Measurements from ENCODE around the gene SSC4D. TPM values are rescaled to one million over a fixed set of nuclear protein-coding genes. Genes with fewer than 3 reads are reported as not detected.
A peak's percentile ranks its signal among the peaks of the same experiment; 100 is the strongest.
"Not testable (repeated sequence)": the region's sequence is repeated elsewhere in the genome, so short reads cannot be mapped to it uniquely, and the experiment has no call there.

SSC4D gene
- total and polyA plus RNA-seq, 10 donors, result 0.11 to 1.5 (median 0.66) TPM

- peak overlapping the region in 2 of 8 donors; percentile 31 to 48 for H3K27ac ChIP-seq
- H3K36me3 ChIP-seq, result no peaks in the 10 kb centered on the region
- peaks cover 7 to 47% (median 29%) of the 10 kb centered on the region in 6 donors for H3K4me1 ChIP-seq
- H3K9me3 ChIP-seq, result no peaks in the 10 kb centered on the region
- H3K27me3 ChIP-seq (replicated peaks in 1 of 7), result no peaks in the 10 kb centered on the region
- TF ChIP-seq POLR2AphosphoS5 (IDR thresholded peaks at IDR 0.05) (peak; percentile 43 to 81 (median 72)), POLR2A (IDR thresholded peaks at IDR 0.05) (no peak), CTCF (IDR thresholded peaks at IDR 0.05 in 8 of 11, conservative IDR thresholded peaks at IDR 0.05 in 3 of 11) (no peak)
- WGBS, 5 donors, result 74 to 90% (median 82%) methylated on average over 20 to 23 of the region's 23 CpGs
- H3K4me3 ChIP-seq, result no peak overlapping the region
- intact Hi-C loops (cut with DNase I; ENCODE audit: low total_unique reads), result no loop called here
- DNase-seq, result peak; percentile 83
These were observed 9.2 kb downstream of the SSC4D start for GRCh38 chr7:76400248-76400647.

- TF ChIP-seq POLR2A (IDR thresholded peaks at IDR 0.05) (no peak), POLR2AphosphoS5 (IDR thresholded peaks at IDR 0.05) (peak; percentile 82 to 87 (median 85)), CTCF (IDR thresholded peaks at IDR 0.05 in 8 of 11, conservative IDR thresholded peaks at IDR 0.05 in 3 of 11) (peak in 1 of 11 experiments; percentile 7)
- 15 to 26% (median 16%) methylated on average over 29 to 45 of the region's 45 CpGs for WGBS, 5 donors
- Histone ChIP-seq H3K9me3 (no peaks in the 10 kb centered on the region), H3K27ac (peak overlapping the region in 4 of 8 donors; percentile 38 to 77 (median 61)), H3K27me3 (replicated peaks in 1 of 7) (no peaks in the 10 kb centered on the region), H3K4me3 (peak overlapping the region; percentile 46 to 81 (median 52)), H3K36me3 (no peaks in the 10 kb centered on the region), H3K4me1 (peaks cover 13 to 42% (median 31%) of the 10 kb centered on the region in 6 donors)
- peak; percentile 95 for DNase-seq
- intact Hi-C loops (cut with DNase I; ENCODE audit: low total_unique reads), result no loop called here
These were observed 11.9 kb downstream of the SSC4D start for GRCh38 chr7:76397409-76398183.

- intact Hi-C loops (cut with DNase I; ENCODE audit: low total_unique reads), result no loop called here
- Histone ChIP-seq H3K27me3 (replicated peaks in 1 of 7) (no peaks in the 10 kb centered on the region), H3K9me3 (no peaks in the 10 kb centered on the region), H3K4me3 (peak overlapping the region in 5 of 8 donors; percentile 46 to 81 (median 54)), H3K27ac (peak overlapping the region in 2 of 8 donors; percentile 71 to 77), H3K4me1 (peaks cover 14 to 49% (median 35%) of the 10 kb centered on the region in 6 donors), H3K36me3 (no peaks in the 10 kb centered on the region)
- DNase-seq, result no peak
- TF ChIP-seq CTCF (IDR thresholded peaks at IDR 0.05 in 8 of 11, conservative IDR thresholded peaks at IDR 0.05 in 3 of 11) (no peak), POLR2A (IDR thresholded peaks at IDR 0.05) (no peak), POLR2AphosphoS5 (IDR thresholded peaks at IDR 0.05) (no peak)
- 65 to 84% (median 76%) methylated on average over 8 of the region's 8 CpGs for WGBS, 5 donors
These were observed 12.6 kb downstream of the SSC4D start for GRCh38 chr7:76396864-76397263.

GRCh38 chr7:76395965-76396726 is 13.4 kb downstream of the SSC4D start:
- Histone ChIP-seq H3K27ac (no peak overlapping the region), H3K27me3 (replicated peaks in 1 of 7) (no peaks in the 10 kb centered on the region), H3K36me3 (no peaks in the 10 kb centered on the region), H3K9me3 (no peaks in the 10 kb centered on the region), H3K4me1 (peaks cover 14 to 49% (median 35%) of the 10 kb centered on the region in 6 donors), H3K4me3 (no peak overlapping the region)
- intact Hi-C loops (cut with DNase I; ENCODE audit: low total_unique reads), result no loop called here
- 67 to 86% (median 82%) methylated on average over 13 of the region's 13 CpGs for WGBS, 5 donors
- TF ChIP-seq POLR2A (IDR thresholded peaks at IDR 0.05), result no peak
- TF ChIP-seq CTCF (IDR thresholded peaks at IDR 0.05 in 8 of 11, conservative IDR thresholded peaks at IDR 0.05 in 3 of 11), result no peak
- TF ChIP-seq POLR2AphosphoS5 (IDR thresholded peaks at IDR 0.05), result no peak
- no peak for DNase-seq

- H3K27me3 ChIP-seq (replicated peaks in 1 of 7); H3K36me3 ChIP-seq; DNase-seq; intact Hi-C loops (cut with DNase I; ENCODE audit: low total_unique reads); H3K27ac ChIP-seq; H3K9me3 ChIP-seq; H3K4me3 ChIP-seq: not testable (repeated sequence)
- WGBS, 5 donors, result 82 to 97% (median 94%) methylated on average over 11 of the region's 11 CpGs
- peaks cover 14 to 49% (median 35%) of the 10 kb centered on the region in 6 donors for H3K4me1 ChIP-seq
These were observed 13.9 kb downstream of the SSC4D start for GRCh38 chr7:76395605-76395964.

All from spleen (tissue), 11 donors.